ENCODE results near the gene CARMIL1.

The CARMIL1 gene

GRCh38 chr6:25511376-25511775, 232.2 kb downstream of the CARMIL1 start:
- DNase-seq (ENCODE audit: low spot score): no peak

GRCh38 chr6:25512560-25512959, 233.4 kb downstream of the CARMIL1 start:
- DNase-seq (ENCODE audit: low spot score): no peak

GRCh38 chr6:25519856-25520255, 240.7 kb downstream of the CARMIL1 start:
- DNase-seq (ENCODE audit: low spot score): no peak

- DNase-seq (ENCODE audit: low spot score): no peak
Observed at GRCh38 chr6:25524542-25524941, 245.4 kb downstream of the CARMIL1 start.

GRCh38 chr6:25525078-25525477, 245.9 kb downstream of the CARMIL1 start:
- DNase-seq (ENCODE audit: low spot score): no peak

- DNase-seq (ENCODE audit: low spot score): no peak
Observed at GRCh38 chr6:25534942-25535631, 255.9 kb downstream of the CARMIL1 start.

GRCh38 chr6:25535632-25536225, 256.6 kb downstream of the CARMIL1 start:
- no peak for DNase-seq (ENCODE audit: low spot score)

- no peak for DNase-seq (ENCODE audit: low spot score)
Observed at GRCh38 chr6:25536781-25537180, 257.6 kb downstream of the CARMIL1 start.

GRCh38 chr6:25537349-25538018, 258.3 kb downstream of the CARMIL1 start:
- DNase-seq (ENCODE audit: low spot score): peak; percentile 59

- no peak for DNase-seq (ENCODE audit: low spot score)
Observed at GRCh38 chr6:25541228-25541627, 262.1 kb downstream of the CARMIL1 start.

GRCh38 chr6:25542984-25543910, 264.1 kb downstream of the CARMIL1 start:
- no peak for DNase-seq (ENCODE audit: low spot score)

- DNase-seq (ENCODE audit: low spot score): no peak
Observed at GRCh38 chr6:25544833-25545232, 265.7 kb downstream of the CARMIL1 start.

GRCh38 chr6:25547797-25548196, 268.6 kb downstream of the CARMIL1 start:
- DNase-seq (ENCODE audit: low spot score): no peak

- DNase-seq (ENCODE audit: low spot score): no peak
Observed at GRCh38 chr6:25548451-25548850, 269.3 kb downstream of the CARMIL1 start.

- no peak for DNase-seq (ENCODE audit: low spot score)
Observed at GRCh38 chr6:25550631-25551030, 271.5 kb downstream of the CARMIL1 start.

- no peak for DNase-seq (ENCODE audit: low spot score)
Observed at GRCh38 chr6:25553502-25553901, 274.3 kb downstream of the CARMIL1 start.

- DNase-seq (ENCODE audit: low spot score): no peak
Observed at GRCh38 chr6:25555188-25555587, 276.0 kb downstream of the CARMIL1 start.

- peak; percentile 38 for DNase-seq (ENCODE audit: low spot score)
Observed at GRCh38 chr6:25556516-25556915, 277.3 kb downstream of the CARMIL1 start.

- DNase-seq (ENCODE audit: low spot score): no peak
Observed at GRCh38 chr6:25558155-25558817, 279.1 kb downstream of the CARMIL1 start.

- DNase-seq (ENCODE audit: low spot score): no peak
Observed at GRCh38 chr6:25560865-25561264, 281.7 kb downstream of the CARMIL1 start.

GRCh38 chr6:25564943-25565342, 285.8 kb downstream of the CARMIL1 start:
- DNase-seq (ENCODE audit: low spot score): no peak

- no peak for DNase-seq (ENCODE audit: low spot score)
Observed at GRCh38 chr6:25570578-25570977, 291.4 kb downstream of the CARMIL1 start.
